ENCODE measurements around the gene CLP1. TPM values are rescaled to one million over a fixed set of nuclear protein-coding genes. Genes with fewer than 3 reads are reported as not detected.
A peak's percentile ranks its signal among the peaks of the same experiment; 100 is the strongest.

The CLP1 gene
- total and polyA plus RNA-seq, 10 donors = 8.3 to 21.6 (median 13.6) TPM

DNA sequence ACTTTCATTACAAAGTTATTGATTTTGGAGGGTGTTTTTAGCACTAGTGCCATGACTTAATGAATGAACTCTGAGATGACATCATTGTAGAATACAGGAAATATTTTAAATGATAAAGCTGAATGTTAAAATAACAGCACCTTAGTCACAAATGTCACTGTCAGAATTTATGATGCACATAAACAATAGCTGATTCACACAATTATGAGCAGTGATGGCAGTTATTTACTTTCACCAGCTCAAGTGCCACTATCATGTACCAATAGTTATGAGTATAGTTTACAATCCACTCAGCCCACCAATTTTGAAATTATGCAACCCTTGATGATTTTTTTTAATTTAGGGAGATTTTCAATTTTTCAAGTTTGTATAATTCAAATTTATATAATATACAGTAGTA is 37.1 kb upstream of the CLP1 start:
- Histone ChIP-seq H3K27me3 (replicated peaks in 1 of 7) (no peaks in the 10 kb centered on the region), H3K4me1 (no peaks in the 10 kb centered on the region), H3K36me3 (peaks cover 0 to 18% (median 0%) of the 10 kb centered on the region in 6 donors), H3K4me3 (no peak overlapping the region), H3K9me3 (peaks cover 0 to 25% (median 17%) of the 10 kb centered on the region in 8 donors), H3K27ac (no peak overlapping the region)
- intact Hi-C loops (cut with DNase I; ENCODE audit: low total_unique reads) = no loop called here
- TF ChIP-seq POLR2A (IDR thresholded peaks at IDR 0.05) = no peak
- no peak for TF ChIP-seq POLR2AphosphoS5 (IDR thresholded peaks at IDR 0.05)
- TF ChIP-seq, protein P1, sequence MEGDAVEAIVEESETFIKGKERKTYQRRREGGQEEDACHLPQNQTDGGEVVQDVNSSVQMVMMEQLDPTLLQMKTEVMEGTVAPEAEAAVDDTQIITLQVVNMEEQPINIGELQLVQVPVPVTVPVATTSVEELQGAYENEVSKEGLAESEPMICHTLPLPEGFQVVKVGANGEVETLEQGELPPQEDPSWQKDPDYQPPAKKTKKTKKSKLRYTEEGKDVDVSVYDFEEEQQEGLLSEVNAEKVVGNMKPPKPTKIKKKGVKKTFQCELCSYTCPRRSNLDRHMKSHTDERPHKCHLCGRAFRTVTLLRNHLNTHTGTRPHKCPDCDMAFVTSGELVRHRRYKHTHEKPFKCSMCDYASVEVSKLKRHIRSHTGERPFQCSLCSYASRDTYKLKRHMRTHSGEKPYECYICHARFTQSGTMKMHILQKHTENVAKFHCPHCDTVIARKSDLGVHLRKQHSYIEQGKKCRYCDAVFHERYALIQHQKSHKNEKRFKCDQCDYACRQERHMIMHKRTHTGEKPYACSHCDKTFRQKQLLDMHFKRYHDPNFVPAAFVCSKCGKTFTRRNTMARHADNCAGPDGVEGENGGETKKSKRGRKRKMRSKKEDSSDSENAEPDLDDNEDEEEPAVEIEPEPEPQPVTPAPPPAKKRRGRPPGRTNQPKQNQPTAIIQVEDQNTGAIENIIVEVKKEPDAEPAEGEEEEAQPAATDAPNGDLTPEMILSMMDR (IDR thresholded peaks at IDR 0.05 in 8 of 11, conservative IDR thresholded peaks at IDR 0.05 in 3 of 11) = no peak
- DNase-seq = no peak

GRCh38 chr11:57622263-57622662 is 35.3 kb upstream of the CLP1 start:
- intact Hi-C loops (cut with DNase I; ENCODE audit: low total_unique reads) = no loop called here
- H3K36me3 ChIP-seq = peaks cover 0 to 9% (median 0%) of the 10 kb centered on the region in 6 donors
- DNase-seq = peak; percentile 2
- no peaks in the 10 kb centered on the region for H3K4me1 ChIP-seq
- H3K4me3 ChIP-seq = no peak overlapping the region
- no peaks in the 10 kb centered on the region for H3K27me3 ChIP-seq (replicated peaks in 1 of 7)
- 61 to 85% (median 63%) methylated on average over 3 of the region's 3 CpGs for WGBS, 5 donors
- no peak overlapping the region for H3K27ac ChIP-seq
- no peak for TF ChIP-seq POLR2A (IDR thresholded peaks at IDR 0.05)
- TF ChIP-seq, protein P1 (IDR thresholded peaks at IDR 0.05 in 8 of 11, conservative IDR thresholded peaks at IDR 0.05 in 3 of 11) = no peak
- TF ChIP-seq POLR2AphosphoS5 (IDR thresholded peaks at IDR 0.05) = no peak
- peaks cover 0 to 25% (median 17%) of the 10 kb centered on the region in 8 donors for H3K9me3 ChIP-seq

- WGBS, 5 donors = 87 to 93% (median 91%) methylated on average over 2 of the region's 2 CpGs
- DNase-seq = no peak
- TF ChIP-seq, protein P1 (IDR thresholded peaks at IDR 0.05 in 8 of 11, conservative IDR thresholded peaks at IDR 0.05 in 3 of 11) = no peak
- TF ChIP-seq POLR2AphosphoS5 (IDR thresholded peaks at IDR 0.05) (no peak), POLR2A (IDR thresholded peaks at IDR 0.05) (no peak)
These were observed 32.7 kb upstream of the CLP1 start for GRCh38 chr11:57624864-57625263.

GRCh38 chr11:57626895-57627294 is 30.7 kb upstream of the CLP1 start:
- peaks cover 0 to 7% (median 0%) of the 10 kb centered on the region in 7 donors for H3K27me3 ChIP-seq (replicated peaks in 1 of 7)
- DNase-seq = no peak
- no peaks in the 10 kb centered on the region for H3K36me3 ChIP-seq
- TF ChIP-seq, protein P1 (IDR thresholded peaks at IDR 0.05 in 8 of 11, conservative IDR thresholded peaks at IDR 0.05 in 3 of 11) = no peak
- TF ChIP-seq POLR2A (IDR thresholded peaks at IDR 0.05) (no peak), POLR2AphosphoS5 (IDR thresholded peaks at IDR 0.05) (no peak)
- H3K9me3 ChIP-seq = no peaks in the 10 kb centered on the region
- WGBS, 5 donors = 64 to 83% (median 77%) methylated on average over 1 of the region's 1 CpG
- H3K4me1 ChIP-seq = no peaks in the 10 kb centered on the region
- no peak overlapping the region for H3K27ac ChIP-seq
- no peak overlapping the region for H3K4me3 ChIP-seq
- intact Hi-C loops (cut with DNase I; ENCODE audit: low total_unique reads) = no loop called here

More at GRCh38 chr11:57624864-57625263, 32.7 kb upstream of the CLP1 start:
- intact Hi-C loops (cut with DNase I; ENCODE audit: low total_unique reads) = no loop called here
- Histone ChIP-seq H3K4me1 (no peaks in the 10 kb centered on the region), H3K27ac (no peak overlapping the region), H3K36me3 (peaks cover 0 to 2% (median 0%) of the 10 kb centered on the region in 6 donors), H3K9me3 (peaks cover 0 to 13% (median 7%) of the 10 kb centered on the region in 8 donors), H3K27me3 (replicated peaks in 1 of 7) (no peaks in the 10 kb centered on the region), H3K4me3 (no peak overlapping the region)

Data from spleen (tissue), 11 donors.